HL-60/S4 treated with phorbol 12-myristate 13-acetate at 8.2 ng/mL for 4 days and 3 days (cell line): ENCODE data around the gene GPC5.

Source experiments
- in situ Hi-C: fragments of 300-500 bp; cut with MboI; formaldehyde crosslinking; loops from 2 replicates; pipeline ENCODE4 v1.15.0; 2022; ENCODE audit warnings: low sequenced_read_pairs

GPC5 gene

DNA sequence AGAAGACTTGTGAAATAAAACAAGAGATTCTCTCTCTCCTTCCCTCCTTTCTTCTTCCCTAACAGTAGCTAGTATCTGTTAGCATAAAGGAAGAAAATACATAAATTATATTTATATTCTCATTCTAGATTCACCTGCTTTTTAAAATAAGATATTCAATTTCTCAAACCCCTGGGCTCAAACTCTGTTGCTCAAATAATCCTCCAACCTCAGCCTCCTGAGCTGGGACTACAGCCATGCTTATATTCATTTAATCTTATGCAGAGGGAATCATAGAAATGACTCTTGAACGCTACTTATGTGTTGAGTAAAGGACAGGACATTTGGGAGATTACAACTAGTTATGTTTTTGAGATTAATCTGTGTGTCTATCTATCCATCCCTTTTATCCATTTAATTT lies 56.2 kb downstream of the GPC5 start:
- in situ Hi-C loops, result no loop called here

DNA sequence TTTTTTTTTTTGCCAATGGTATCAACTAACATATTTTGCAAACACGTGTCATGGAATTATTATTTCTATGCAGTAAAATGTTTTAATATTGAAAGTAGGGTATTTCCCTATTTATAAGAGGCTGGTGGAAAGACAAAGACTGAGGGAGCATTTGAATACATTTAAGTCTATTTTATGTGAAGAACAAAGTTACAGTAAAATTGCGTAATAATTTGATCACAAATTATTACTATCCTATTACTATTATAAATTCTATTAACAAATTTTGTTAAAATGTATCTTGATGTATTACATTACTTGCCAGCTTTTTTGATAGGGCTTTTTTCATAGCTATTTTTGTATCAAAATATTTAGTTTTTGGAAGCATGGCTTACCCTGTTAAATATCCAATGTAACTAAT lies 58.4 kb downstream of the GPC5 start:
- in situ Hi-C loops, result no loop called here

DNA sequence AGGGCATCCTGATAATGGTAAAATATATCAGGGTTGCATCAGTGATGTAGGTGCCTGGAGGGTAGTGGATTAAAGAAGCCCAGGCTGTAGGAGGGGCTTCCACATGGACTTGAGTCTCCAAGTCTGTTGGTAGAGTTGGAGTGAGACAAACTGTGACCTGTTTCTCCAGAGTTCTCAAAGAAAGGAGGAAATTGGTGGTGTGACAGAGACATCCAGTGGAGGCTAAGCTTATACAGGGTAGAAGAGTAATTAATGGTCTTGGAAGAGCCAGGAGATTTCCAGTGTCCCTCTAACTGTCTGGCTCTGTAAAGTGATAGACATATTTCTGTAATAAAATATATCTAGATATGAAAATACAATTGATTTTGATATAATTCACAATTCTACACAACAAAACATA lies 61.1 kb downstream of the GPC5 start:
- in situ Hi-C loops, result no loop called here

DNA sequence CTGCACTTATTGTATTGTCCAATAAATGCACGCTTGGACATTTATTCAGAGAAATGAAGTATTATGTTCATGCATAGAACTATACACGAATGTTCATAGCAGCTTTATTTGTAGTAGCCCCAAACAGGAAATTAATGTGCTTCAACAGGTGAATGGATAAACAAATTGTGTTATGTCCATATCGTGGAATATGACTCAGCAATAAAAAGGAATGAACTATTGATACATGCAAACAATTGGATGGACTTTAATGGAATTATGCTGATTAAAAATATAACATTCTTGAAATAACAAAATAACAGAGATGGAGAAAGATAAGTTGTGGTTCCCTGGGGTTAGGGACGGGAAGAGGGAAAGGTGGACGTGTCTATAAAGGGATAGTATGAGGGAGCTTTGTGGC lies 65.9 kb downstream of the GPC5 start:
- in situ Hi-C loops, result no loop called here

DNA sequence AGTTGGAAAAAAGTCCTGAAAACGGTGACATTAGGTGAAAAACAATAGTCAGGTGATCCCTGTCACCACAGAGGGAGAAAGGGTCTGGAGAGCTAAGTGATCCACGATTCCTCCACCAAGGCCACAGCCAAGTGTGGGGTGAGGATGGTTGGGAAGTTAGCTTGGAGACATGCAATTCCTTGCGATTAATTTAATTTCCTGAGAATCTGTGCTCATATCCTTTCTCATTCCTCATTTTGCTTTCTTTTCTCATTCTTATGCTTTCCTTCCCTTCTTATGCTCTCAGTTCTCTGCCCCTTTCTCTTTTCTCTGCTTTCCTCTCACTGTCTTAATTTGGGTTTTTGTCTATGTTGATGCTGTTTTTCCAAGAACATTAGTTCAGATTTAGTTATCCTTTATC lies 68.8 kb downstream of the GPC5 start:
- in situ Hi-C loops, result no loop called here

DNA sequence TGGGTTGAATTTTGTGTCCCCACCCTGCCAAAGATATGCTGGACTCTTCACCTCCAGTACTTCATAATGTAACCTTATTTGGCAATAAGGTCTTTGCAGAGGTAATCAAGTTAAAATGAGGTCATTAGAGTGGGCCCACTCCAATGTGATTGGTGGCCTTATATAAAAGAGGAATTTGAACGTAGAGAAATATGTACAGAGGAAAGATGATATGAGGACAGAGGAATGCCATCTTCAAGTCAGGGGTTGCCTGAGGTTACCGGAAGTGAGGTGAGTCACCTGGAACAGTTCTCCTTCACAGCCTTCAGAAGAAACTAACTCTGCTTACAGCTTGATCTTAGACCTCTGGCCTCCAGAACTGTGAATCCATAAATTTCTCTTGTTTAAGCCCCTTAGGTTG lies 69.9 kb downstream of the GPC5 start:
- in situ Hi-C loops, result no loop called here

DNA sequence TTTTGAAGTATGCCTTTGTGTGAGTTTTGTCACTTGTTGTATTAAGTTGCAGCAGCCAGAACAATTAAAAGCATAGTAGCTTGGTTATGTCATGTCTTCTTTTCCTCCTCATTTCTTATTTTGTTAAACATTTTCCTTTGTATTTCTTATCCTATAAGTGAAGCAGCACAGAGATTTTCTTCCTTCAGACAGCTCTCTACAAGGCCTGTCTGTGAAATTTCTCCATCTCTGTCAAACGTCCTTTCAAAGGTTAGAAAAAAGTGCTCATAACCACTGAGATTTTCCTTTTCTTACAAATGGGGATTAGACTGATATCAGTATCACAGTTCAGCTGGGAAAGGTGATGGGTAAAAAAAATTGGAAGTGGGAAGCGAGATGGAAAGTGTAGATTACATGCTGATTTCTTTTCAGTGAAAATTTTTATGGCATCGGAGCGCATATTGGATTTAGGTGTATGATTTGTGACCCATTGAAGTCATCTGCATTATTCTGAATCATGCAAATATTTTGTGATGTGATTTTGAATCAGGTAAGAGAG lies 71.7 kb downstream of the GPC5 start:
- in situ Hi-C loops, result no loop called here

DNA sequence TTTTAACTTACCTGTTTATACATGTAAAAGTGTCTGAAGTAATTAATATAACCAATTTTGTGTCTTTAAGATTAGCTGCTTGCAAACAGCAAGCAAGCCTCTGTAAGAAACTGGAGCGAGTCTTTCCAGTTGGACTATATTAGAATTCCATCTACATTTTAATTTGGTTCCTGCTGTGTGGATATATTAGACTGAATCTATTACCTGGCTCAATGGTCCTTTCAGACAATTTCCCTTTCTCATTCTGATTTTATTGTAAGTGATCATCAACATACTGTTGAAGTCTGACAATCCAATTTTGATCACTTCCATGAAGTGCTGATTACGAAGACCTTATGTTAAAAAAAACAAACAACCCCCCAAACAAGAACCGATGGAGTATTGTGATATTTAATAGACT lies 72.3 kb downstream of the GPC5 start:
- in situ Hi-C loops, result no loop called here

DNA sequence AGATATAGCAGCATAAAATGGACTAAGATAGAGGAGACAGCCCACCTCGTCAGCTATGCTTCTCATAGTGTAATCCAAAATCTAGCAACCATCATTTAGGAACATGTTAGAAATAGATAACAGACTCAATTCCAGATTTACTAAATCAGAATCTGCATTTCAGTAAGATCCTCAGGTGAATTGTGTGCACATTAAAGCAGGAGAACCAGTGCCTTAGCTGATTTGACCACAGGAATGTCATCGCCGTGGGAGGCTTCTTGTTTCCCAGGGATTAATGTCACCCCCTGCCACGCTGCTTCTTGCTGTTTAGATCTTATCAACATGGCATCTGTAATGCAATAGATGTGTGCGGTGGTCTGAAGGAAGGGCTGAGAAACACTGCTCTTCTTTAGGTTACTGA lies 84.0 kb downstream of the GPC5 start:
- in situ Hi-C loops, result no loop called here

DNA sequence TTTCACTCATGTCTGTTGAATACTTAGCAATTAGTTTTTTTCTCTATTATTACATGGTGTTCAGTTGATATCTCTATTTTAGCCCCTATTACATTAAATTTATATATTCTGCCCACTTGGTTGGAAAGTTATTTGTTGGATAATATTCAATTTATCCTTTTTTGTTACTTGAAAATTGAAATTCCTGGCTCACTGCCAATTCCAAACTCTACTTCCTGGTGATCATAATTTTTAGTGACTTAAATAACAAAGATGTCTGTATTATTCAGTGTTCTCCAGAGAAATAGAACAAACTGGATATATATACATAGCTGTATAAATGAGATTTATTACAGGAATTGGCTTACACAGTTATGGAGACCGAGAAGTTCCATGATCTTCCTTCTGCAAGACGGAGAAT lies 93.6 kb downstream of the GPC5 start:
- in situ Hi-C loops, result no loop called here

DNA sequence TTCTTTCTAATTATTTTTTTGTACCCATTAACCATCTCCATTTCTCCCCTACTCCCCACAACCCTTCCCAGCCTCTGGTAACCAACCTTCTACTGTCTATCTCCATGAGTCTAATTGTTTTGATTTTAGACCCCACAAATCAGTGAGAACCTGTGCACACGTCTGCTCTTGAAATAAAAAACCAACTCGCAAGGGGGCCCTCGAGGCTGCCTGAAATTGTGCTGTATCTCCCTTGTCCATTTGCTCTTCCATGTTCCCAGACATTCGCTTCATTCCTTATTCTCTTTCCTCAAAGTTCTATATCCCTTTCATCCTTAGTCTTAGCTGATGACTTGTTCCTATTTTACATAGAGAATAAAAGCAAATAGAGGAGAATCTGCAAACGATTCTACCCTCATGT lies 95.0 kb downstream of the GPC5 start:
- in situ Hi-C loops, result no loop called here

DNA sequence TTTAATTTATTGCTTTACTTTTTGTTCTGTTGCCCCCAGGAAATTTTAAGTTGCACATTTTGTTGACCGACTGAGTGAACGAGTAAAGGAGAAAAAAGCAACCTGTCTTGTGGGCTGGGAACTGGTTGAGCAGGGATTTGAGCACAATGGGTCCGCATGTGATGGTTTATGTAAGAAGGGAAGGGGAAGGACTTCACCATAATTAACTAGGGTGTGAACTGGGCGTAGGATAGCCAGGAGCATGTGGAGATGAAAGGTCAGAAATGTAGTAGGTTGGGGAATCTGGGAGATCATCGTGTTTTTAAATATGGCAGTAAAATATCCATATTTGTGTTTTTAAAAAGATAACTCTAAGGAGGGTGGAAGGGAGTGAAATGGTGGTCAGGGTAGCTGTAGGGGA lies 99.9 kb downstream of the GPC5 start:
- in situ Hi-C loops, result no loop called here

DNA sequence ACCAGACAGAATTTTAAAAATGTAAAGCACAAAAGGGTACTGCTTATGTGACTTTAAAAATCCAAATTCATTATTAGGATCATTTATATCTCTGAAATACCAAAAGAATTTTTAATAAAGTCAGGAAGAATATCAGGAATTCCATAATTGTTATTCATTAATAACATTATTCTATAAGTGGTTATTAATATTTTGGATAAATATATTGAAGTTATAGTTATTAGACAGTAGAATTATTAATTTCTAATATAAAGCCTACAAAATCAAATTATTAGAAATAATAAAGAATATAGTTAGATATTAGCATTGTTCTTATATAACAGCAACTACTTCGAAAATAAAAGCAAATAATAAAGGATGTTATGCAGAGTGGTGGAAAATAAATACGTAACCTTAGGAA lies 105.8 kb downstream of the GPC5 start:
- in situ Hi-C loops, result no loop called here

DNA sequence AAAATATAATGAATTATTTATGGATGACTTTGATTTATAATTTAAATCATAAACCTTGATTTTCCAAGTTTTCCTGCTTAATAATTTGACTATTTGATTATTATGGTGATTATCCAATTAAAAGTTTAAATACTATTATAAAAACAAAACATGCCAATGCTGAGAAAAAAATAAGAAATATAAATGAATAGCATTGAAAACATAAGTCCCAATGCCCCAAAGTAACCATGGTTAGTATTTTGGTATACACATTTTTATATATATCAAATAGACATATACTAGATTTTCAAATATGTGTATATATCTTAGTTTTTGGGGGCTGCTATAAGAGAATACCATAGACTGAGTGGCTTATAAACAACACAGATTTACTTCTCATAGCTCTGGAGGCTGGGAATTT lies 108.3 kb downstream of the GPC5 start:
- in situ Hi-C loops, result no loop called here

DNA sequence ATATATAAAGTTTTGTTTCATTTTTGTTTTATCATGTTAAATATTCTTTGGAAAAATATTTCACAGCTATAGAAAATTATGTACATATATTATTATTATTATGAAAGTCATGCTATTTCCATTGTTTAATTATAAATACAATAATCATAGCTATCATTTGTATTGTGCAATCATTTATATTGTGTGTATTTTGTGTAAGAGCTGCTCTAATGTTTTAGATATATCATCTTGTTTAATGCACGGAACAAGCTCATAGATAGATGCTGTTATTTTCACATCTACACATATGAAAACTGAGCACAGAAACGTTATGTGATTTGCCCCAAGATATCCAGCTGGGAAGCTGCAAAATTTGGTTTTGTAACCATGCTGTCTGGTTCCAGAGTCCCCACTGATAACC lies 111.6 kb downstream of the GPC5 start:
- in situ Hi-C loops, result no loop called here

DNA sequence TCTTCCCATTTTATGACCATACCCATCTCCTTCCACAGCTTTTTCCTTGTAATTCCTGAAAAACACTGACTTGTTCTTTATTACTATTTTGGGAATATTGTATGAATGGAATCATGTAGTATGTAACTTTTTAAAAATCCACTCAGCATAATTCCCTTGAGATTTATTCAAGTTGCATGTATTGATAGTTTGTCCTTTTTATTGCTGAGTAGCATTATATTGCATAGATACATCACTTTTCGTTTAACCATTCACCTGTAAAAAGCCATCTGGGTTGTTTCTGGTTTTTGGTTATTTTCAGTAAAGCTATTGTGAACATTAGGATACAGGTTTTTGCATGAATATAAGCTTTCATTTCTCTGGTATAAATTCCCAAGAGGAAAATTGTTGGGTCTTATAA lies 115.4 kb downstream of the GPC5 start:
- in situ Hi-C loops, result no loop called here

DNA sequence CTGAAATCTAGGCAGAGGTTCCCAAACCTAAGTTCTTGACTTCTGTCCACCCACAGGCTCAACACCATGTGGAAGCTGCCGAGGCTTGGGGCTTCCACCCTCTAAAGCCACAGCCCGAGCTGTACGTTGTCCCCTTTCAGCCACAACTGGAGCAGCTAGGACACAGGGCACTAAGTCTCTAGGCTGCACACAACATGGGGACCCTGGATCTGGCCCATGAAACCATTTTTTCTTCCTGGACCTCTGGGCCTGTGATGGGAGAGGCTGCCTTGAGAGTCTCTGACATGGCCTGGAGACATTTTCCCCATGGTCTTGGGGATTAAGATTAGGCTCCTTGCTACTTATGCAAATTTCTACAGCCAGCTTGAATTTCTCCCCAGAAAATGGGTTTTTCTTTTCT lies 118.4 kb downstream of the GPC5 start:
- in situ Hi-C loops, result no loop called here

DNA sequence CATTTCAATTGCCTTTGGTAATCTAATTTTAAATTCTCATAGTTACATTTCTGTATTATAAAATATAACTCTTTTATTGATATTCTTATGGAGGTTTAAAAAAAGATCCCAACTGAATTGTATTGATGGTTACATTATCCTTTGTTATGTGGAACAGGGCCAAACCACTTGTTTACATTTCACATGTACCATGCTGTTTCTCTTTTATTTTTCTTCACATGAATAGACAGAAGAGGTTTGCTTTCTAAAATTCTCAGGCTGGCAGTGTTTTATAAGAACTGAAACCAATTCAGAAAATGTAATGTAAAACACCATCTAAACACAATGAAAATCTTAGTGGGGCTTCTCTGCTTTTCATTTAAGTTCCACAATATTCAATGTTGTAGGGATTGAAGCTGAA lies 122.5 kb downstream of the GPC5 start:
- in situ Hi-C loops, result no loop called here

DNA sequence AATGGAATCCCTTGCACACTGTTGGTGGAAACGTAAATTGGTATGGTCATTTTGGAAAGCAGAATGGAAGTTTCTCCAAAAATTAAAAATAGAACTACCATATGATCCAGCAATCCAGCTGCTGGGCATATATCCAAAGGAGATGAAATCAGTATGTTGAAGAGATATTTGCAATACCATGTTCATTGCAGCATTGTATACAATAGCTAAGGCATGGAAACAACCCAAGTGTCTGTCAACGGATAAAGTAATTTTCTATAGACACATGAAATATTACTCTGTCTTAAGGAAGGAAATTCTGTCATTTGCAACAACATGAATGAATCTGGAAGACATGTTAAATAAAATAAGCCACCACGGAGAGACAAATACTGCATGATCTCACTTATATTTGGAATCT lies 124.7 kb downstream of the GPC5 start:
- in situ Hi-C loops, result no loop called here

DNA sequence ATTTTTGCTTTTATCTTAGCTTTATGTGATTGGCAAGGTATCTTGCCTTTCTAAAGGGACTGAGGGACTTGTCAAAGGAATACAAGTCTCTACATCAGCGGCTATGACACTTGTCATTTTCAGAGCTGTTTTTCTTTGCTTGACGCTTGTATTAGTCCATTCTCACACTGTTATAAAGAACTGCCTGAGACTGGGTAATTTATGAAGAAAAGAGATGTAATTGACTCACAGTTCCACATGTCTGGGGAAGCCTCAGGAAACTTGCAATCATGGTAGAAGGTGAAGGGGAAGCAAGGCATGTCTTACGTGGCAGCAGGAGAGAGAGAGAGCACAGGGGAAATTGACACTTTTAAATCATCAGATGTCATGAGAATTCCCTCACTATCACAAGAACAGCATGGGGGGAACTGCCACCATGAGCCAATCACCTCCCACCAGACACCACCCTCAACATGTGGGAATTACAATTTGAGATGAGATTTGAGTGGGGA lies 128.2 kb downstream of the GPC5 start:
- in situ Hi-C loops, result no loop called here

DNA sequence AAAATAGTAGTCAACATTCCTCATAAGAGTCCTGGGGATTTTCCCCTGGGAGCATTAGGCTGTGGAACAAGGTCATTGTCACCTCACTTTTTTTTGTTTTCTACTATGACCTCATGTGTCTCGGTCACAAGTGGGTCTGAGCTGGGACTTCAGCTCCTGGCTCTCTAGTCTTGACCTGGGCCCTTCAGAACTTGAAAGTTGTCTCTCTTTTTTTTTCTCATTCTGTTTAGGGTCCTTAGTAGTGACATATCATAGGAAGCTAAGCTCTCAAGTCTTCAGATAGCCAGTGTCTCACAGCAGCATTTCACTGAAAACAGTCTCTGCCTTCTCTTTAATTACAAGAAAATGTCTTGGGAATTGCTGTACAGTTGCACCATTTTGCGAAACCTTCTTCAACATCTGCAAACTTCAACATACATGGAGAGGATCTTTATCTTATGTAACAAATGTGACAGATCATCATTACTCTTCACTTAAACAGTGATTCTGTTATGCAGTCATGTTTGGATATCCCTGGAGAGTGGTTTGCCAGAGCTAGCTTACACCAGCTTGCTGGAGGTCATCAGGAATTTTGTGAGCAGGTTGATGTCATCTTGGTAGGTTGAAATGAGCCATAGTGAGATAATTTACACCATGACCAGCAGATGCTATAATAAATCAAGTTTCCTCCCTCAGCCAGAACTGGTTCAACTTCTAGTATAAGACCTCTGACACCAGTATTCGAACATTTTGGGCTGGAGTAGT lies 131.5 kb downstream of the GPC5 start:
- in situ Hi-C loops, result no loop called here

DNA sequence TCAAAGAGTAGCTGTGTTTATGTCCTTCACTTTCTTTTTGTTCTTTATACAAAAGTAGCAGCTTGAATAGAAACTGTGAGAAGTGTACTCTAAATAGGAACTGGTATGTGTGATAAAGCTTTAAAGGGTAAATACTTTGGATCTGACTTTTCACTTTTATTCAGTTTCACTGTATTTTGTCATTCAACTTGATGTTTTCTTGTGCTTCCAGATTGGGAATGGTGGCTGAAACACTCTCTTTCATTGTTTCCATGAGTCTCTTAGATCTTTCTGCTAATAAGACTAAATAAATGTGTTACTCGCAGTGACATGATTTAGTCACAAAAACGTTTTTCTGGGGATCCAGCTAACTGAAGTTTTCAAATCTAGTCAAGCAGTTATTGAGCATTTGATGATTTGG lies 133.2 kb downstream of the GPC5 start:
- in situ Hi-C loops, result no loop called here

DNA sequence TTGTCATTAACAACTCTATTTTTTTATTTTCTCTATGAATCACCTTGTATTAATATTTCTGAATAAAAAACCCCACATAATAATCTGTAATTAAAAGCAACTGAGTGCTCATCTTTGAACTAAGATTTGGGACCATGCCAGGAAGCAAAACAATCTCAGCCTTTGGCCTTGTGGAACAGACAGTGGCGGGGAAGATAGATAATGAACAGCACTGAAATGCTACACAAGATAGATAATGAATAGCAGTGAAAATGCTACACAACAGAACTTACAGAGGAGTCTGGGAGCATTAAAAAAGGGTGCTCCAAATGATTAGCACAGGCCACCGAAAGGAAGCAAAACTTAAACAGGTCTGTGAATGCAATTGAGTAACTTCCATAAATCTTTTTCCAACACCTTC lies 134.9 kb downstream of the GPC5 start:
- in situ Hi-C loops, result no loop called here
